AG04449 (cell line): ENCODE measurements around the gene SLC22A17.

Source experiments
- CTCF ChIA-PET: fragments of 350-600 bp; formaldehyde crosslinking; extraction: SDS; loops from one replicate; lab custom pipeline; 2021; ENCODE audit warnings: antibody characterized with exemption; lab: Yijun Ruan, JAX
- POLR2A ChIA-PET: fragments of 400-600, 350-600 bp; formaldehyde crosslinking; extraction: SDS; loops from one replicate; lab custom pipeline; 2020; ENCODE audit warnings: antibody characterized with exemption, inconsistent platforms; lab: Yijun Ruan, JAX
- DNase-seq: peaks from one replicate; pipeline ENCODE4 v3.0.0-alpha.2; 2010; ENCODE audit warnings: low read depth, low spot score
- H3K4me3 ChIP-seq: 2 replicates; pipeline ENCODE4 v1.5.1; 2011; ENCODE audit warnings: low read depth, mild to moderate bottlenecking, control low read depth, low read length
- CTCF ChIP-seq: IDR thresholded peaks from one replicate; pipeline ENCODE4 v1.5.1; 2011; ENCODE audit warnings: mild to moderate bottlenecking, moderate library complexity, low read length, control low read depth, inconsistent platforms; ENCODE audit not compliant: insufficient read depth; ENCODE audit errors: missing control alignments

Gene SLC22A17

DNA sequence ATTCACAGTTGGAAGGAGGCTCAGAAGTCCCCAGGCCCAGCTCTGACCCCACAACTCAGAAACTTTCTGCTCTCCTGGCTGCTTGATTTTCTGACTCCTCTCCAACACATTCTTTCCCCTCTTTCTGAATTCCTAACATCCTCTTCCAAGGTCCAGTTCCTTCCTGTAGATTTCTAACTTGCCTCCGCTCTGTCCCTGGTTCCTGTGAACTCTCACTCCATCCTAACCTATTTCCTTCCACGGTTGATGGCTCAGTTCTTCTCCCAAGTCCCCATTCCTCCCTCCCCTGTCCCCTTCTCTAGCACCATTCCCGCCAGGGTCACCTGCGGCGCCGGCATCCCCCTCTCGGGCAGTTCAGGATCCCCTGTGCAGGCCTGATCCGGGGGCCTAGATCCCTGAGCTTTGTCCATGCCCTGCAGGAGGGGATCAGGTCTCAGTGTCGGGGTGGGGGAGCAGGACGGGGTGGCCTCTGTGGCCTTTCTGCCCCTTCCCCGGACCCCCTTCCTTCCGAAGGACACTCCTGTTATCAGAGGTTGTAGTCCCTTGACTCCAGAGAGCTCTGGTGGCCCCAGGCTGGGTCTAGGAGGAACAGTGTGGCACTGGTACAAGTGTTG, 6.0 kb upstream of the SLC22A17 start:
- H3K4me3 ChIP-seq, result no peak overlapping the region
- ChIA-PET CTCF (interaction anchor here (0.6 to 12.6 kb wide), 3 partner anchors 12 to 21 kb away, joined by 3 to 153 read pairs (median 3); partner anchors contain the start of gene CMTM5), POLR2A (interaction anchor here (1.0 kb wide), 1 partner anchor 37 kb away, joined by 3 read pairs; the partner anchor contains the start of gene PABPN1)
- no peak for TF ChIP-seq CTCF
- DNase-seq, result no peak

- no peak for DNase-seq
- ChIA-PET POLR2A (interaction anchor here (1.0 kb wide), 1 partner anchor 36 kb away, joined by 3 read pairs; the partner anchor contains the start of gene PABPN1), CTCF (interaction anchor here (0.8 to 1.6 kb wide), 3 partner anchors 11 to 80 kb away, joined by 3 to 6 read pairs (median 3); no protein-coding TSS in a partner anchor)
- H3K4me3 ChIP-seq, result no peak overlapping the region
- no peak for TF ChIP-seq CTCF
These were observed 5.4 kb upstream of the SLC22A17 start for GRCh38 chr14:23358042-23358441.

- no peak for DNase-seq
- H3K4me3 ChIP-seq, result no peak overlapping the region
- TF ChIP-seq CTCF, result no peak
- ChIA-PET CTCF (interaction anchor here (0.8 to 1.6 kb wide), 2 partner anchors 22 to 80 kb away, joined by 3 to 6 read pairs; no protein-coding TSS in a partner anchor), POLR2A (no interaction called here)
These were observed 4.6 kb upstream of the SLC22A17 start for GRCh38 chr14:23357261-23357660.

DNA sequence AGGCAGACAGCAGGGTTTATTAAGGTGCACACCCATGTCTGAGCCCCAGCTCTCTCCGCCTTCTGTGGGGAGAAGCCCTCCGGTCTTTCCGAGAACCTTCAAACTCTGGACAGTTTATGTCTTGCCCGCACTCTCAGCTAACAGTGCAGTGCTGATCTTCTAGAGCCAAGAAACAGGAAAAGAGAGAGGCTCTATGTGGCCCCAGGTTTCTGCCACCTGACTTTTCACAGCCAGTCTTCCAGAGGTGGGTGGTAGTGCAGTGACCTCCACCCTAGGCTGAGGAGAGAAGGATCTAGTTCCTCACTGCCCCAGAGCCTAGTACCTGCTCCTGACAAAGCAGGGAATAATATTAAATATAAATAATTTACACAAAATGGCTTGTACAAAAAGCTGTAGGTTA, 4.0 kb upstream of the SLC22A17 start:
- no peak for DNase-seq
- ChIA-PET CTCF (interaction anchor here (1.6 kb wide), 1 partner anchor 23 kb away, joined by 6 read pairs; no protein-coding TSS in a partner anchor), POLR2A (no interaction called here)
- H3K4me3 ChIP-seq, result no peak overlapping the region
- TF ChIP-seq CTCF, result no peak

DNA sequence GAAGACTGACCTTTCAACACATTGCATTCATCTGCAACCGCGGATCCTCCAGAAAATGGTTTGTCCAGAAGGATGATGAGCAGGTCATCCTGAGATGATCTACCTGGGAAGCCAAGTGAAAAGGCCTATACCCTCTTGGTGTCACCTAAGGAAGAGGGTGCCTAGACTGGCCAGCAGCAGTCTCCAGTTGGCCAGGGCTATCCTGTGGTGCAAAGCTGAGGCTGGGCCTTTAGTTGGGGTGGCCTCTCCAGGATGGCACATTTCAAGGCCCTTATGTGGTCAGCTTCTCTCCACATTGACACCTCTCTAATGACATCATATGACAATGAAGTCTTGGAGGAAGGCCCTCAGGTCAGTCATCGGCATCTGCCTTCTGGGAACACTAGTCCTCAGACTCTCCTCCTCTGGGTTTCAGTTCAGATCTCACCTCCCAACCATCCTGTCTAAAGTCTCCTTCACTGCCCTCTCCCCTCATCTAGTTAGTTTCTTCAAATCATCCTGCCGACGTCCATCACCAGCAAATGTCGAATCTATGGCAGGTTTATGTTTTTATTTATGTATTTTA, 3.3 kb upstream of the SLC22A17 start:
- CTCF ChIA-PET, result no interaction called here
- POLR2A ChIA-PET, result no interaction called here
- TF ChIP-seq CTCF, result no peak
- DNase-seq, result no peak
- no peak overlapping the region for H3K4me3 ChIP-seq

DNA sequence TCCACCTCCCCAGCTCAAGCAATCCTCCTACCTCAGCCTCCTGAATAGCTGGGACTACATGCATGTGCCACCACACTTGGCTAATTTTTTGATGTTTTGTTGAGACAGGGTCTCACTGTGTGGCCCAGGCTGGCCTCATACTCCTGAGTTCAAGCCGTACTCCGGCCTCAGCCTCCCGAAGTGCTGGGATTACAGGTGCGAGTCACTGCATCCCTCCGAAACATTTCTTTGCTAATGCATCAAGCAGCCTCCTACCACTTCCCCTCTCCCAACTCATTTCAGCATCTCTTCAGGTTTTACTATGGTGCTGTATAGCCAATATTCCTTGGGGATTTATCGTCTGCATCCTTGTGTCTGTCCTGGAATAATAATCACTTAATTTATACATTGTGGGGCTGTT, 2.3 kb upstream of the SLC22A17 start:
- H3K4me3 ChIP-seq, result no peak overlapping the region
- CTCF ChIA-PET, result interaction anchor here (1.0 to 3.2 kb wide), 5 partner anchors 9 to 28 kb away, joined by 3 to 33 read pairs (median 4); no protein-coding TSS in a partner anchor

More for the DNA sequence above, 2.3 kb upstream of the SLC22A17 start:
- POLR2A ChIA-PET, result interaction anchor here (0.6 to 3.2 kb wide), 2 partner anchors 9 to 34 kb away, joined by 3 to 28 read pairs; partner anchors contain the start of gene PABPN1
- no peak for DNase-seq
- TF ChIP-seq CTCF, result no peak
